Measurements from ENCODE around the gene NT5C1B. TPM values are rescaled to one million over a fixed set of nuclear protein-coding genes. Genes with fewer than 3 reads are reported as not detected.

NT5C1B gene
- total RNA-seq, 1 donor from 2014 or later, result not detected

DNA sequence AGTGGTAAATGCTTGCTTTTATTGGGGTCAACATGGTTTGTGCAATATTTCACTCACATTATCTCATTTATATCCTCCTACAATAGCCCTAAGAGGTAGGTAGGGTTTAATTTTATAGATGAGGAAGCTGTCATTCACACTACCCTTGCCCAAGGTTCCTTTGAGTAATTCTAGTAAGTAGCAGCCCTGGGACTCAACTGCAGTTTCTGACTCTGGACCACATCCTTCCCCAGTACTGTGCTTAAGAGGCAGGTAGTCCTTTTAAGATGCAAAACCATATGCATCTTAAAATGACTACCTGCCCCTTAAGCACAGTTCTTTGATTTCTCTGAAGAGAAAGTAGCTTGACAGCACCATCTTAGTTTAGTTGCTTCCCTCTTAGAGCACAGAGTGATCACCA is 15.7 kb upstream of the NT5C1B start:
- no peaks in the 10 kb centered on the region for H3K27me3 Mint-ChIP-seq (ENCODE audit: insufficient read depth, low read depth)
- H3K27me3 ChIP-seq, result no peaks in the 10 kb centered on the region
- H3K79me2 ChIP-seq (ENCODE audit: low read depth), result no peaks in the 10 kb centered on the region
- no peak overlapping the region for H3K4me3 ChIP-seq
- H3K4me2 ChIP-seq, result no peak overlapping the region
- H3K36me3 ChIP-seq, result no peaks in the 10 kb centered on the region
- no peaks in the 10 kb centered on the region for H3F3A ChIP-seq (ENCODE audit: low read depth)
- no peak overlapping the region for H3K4me3 Mint-ChIP-seq
- H3K9ac ChIP-seq, result no peak overlapping the region
- no peaks in the 10 kb centered on the region for H3K9me3 ChIP-seq (ENCODE audit: low read depth)
- no peaks in the 10 kb centered on the region for H3K9me3 Mint-ChIP-seq
- no peak overlapping the region for H3K27ac Mint-ChIP-seq
- DNase-seq (ENCODE audit: low spot score), result no peak
- no peak overlapping the region for H3K27ac ChIP-seq
- TF ChIP-seq CTCF (IDR thresholded peaks at IDR 0.05), result no peak
- TF ChIP-seq EZH2 (IDR thresholded peaks at IDR 0.05), result no peak
- no peak for TF ChIP-seq EZH2phosphoT487 (IDR thresholded peaks at IDR 0.05)
- no peak overlapping the region for H2AFZ ChIP-seq (replicated peaks)
- no peaks in the 10 kb centered on the region for H3K36me3 Mint-ChIP-seq
- no peaks in the 10 kb centered on the region for H4K20me1 ChIP-seq (ENCODE audit: low read depth)
- no peaks in the 10 kb centered on the region for H3K4me1 ChIP-seq
- H3K4me1 Mint-ChIP-seq, result peaks cover 7% of the 10 kb centered on the region

DNA sequence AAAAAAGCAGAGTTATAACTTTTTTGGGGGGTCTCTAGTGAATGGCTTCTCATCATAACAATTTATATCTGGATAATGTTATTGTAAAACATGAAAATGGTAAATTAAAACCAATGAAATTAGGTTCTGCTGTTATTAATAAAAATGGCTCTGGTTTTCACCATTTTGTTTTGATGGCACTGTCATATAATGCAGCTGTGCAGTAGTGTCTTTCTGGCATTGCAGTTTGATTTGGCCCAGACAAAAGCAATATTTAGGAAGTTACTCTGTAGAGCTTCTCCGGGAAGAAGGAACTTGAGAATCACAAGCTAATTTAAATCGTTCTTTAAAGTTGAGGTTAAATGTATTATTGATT is 15.1 kb upstream of the NT5C1B start:
- Histone ChIP-seq H3K4me1 (no peaks in the 10 kb centered on the region), H3K9me3 (ENCODE audit: low read depth) (no peaks in the 10 kb centered on the region), H3K27me3 (no peaks in the 10 kb centered on the region), H3F3A (ENCODE audit: low read depth) (no peaks in the 10 kb centered on the region), H3K36me3 (no peaks in the 10 kb centered on the region), H2AFZ (replicated peaks) (no peak overlapping the region), H3K4me2 (no peak overlapping the region), H3K9ac (no peak overlapping the region), H3K4me3 (no peak overlapping the region), H3K27ac (no peak overlapping the region), H4K20me1 (ENCODE audit: low read depth) (no peaks in the 10 kb centered on the region), H3K79me2 (ENCODE audit: low read depth) (no peaks in the 10 kb centered on the region)
- Mint-ChIP-seq H3K9me3 (no peaks in the 10 kb centered on the region), H3K4me1 (peaks cover 7% of the 10 kb centered on the region), H3K27ac (no peak overlapping the region), H3K36me3 (no peaks in the 10 kb centered on the region), H3K27me3 (ENCODE audit: insufficient read depth, low read depth) (no peaks in the 10 kb centered on the region), H3K4me3 (no peak overlapping the region)
- TF ChIP-seq EZH2 (IDR thresholded peaks at IDR 0.05), result no peak
- no peak for TF ChIP-seq CTCF (IDR thresholded peaks at IDR 0.05)
- no peak for TF ChIP-seq EZH2phosphoT487 (IDR thresholded peaks at IDR 0.05)
- DNase-seq (ENCODE audit: low spot score), result no peak

- Histone ChIP-seq H2AFZ (replicated peaks) (no peak overlapping the region), H3K36me3 (no peaks in the 10 kb centered on the region), H4K20me1 (ENCODE audit: low read depth) (no peaks in the 10 kb centered on the region), H3K9ac (no peak overlapping the region), H3K4me2 (no peak overlapping the region), H3F3A (ENCODE audit: low read depth) (no peaks in the 10 kb centered on the region), H3K4me3 (no peak overlapping the region), H3K4me1 (no peaks in the 10 kb centered on the region), H3K79me2 (ENCODE audit: low read depth) (no peaks in the 10 kb centered on the region), H3K27ac (no peak overlapping the region), H3K27me3 (no peaks in the 10 kb centered on the region), H3K9me3 (ENCODE audit: low read depth) (no peaks in the 10 kb centered on the region)
- no peak for DNase-seq (ENCODE audit: low spot score)
- no peak overlapping the region for H3K27ac Mint-ChIP-seq
- no peaks in the 10 kb centered on the region for H3K36me3 Mint-ChIP-seq
- H3K27me3 Mint-ChIP-seq (ENCODE audit: insufficient read depth, low read depth), result no peaks in the 10 kb centered on the region
- TF ChIP-seq EZH2 (IDR thresholded peaks at IDR 0.05) (no peak), CTCF (IDR thresholded peaks at IDR 0.05) (no peak), EZH2phosphoT487 (IDR thresholded peaks at IDR 0.05) (no peak)
- no peaks in the 10 kb centered on the region for H3K9me3 Mint-ChIP-seq
- H3K4me3 Mint-ChIP-seq, result no peak overlapping the region
- peaks cover 7% of the 10 kb centered on the region for H3K4me1 Mint-ChIP-seq
Measured at GRCh38 chr2:18603854-18604530, 14.6 kb upstream of the NT5C1B start.
